ENCODE data around the gene RABEPK. TPM values are rescaled to one million over a fixed set of nuclear protein-coding genes. Genes with fewer than 3 reads are reported as not detected.

The RABEPK gene
- total RNA-seq, 1 experiment from 2014 or later, result 29.7 TPM

DNA sequence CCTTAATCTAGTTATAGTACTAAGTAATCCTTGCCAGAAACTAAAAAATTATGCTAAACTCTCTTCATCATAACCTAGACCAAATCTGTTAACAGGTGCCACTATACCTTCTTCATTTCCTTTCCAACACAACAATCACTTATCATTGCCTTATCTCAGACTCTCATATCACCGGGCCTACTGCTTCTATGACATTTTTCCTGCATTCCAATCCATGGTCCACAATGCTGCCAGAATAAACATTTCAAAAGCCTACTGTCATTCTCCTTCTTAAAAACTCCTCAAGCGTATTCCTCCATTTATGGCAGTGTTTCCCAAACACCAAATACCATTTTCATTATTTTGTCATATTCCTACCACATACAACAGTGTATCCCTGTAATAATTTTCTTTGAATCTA, 17.3 kb upstream of the RABEPK start:
- Histone ChIP-seq H2AFZ (no peak overlapping the region), H3K4me1 (replicated peaks; ENCODE audit: insufficient read depth) (no peaks in the 10 kb centered on the region), H3K9me3 (ENCODE audit: insufficient read depth, low read depth) (no peaks in the 10 kb centered on the region), H3K9me2 (ENCODE audit: insufficient read depth) (no peaks in the 10 kb centered on the region), H3K27me3 (ENCODE audit: insufficient read depth, low read depth) (no peaks in the 10 kb centered on the region), H3K4me2 (no peak overlapping the region), H3K4me3 (no peak overlapping the region), H3K36me3 (ENCODE audit: low read depth) (0 out of 2 replicates have a peak, but pooled peaks cover 4% of the 10 kb centered on the region), H3K79me2 (ENCODE audit: low read depth) (peaks cover 93% of the 10 kb centered on the region), H3K27ac (no peak overlapping the region), H3F3A (ENCODE audit: insufficient read depth, low read depth) (no peaks in the 10 kb centered on the region), H4K20me1 (ENCODE audit: insufficient read depth) (peaks cover 40% of the 10 kb centered on the region)
- BruUV-seq (replicated peaks), result no TSS peak
- ChIA-PET POLR2A (ENCODE audit: unreplicated experiment) (no interaction called here), CTCF (no interaction called here)
- DNase-seq, result no peak
- intact Hi-C loops (cut with micrococcal nuclease; ENCODE audit: unreplicated experiment), result no loop called here
- TF ChIP-seq, protein P1, sequence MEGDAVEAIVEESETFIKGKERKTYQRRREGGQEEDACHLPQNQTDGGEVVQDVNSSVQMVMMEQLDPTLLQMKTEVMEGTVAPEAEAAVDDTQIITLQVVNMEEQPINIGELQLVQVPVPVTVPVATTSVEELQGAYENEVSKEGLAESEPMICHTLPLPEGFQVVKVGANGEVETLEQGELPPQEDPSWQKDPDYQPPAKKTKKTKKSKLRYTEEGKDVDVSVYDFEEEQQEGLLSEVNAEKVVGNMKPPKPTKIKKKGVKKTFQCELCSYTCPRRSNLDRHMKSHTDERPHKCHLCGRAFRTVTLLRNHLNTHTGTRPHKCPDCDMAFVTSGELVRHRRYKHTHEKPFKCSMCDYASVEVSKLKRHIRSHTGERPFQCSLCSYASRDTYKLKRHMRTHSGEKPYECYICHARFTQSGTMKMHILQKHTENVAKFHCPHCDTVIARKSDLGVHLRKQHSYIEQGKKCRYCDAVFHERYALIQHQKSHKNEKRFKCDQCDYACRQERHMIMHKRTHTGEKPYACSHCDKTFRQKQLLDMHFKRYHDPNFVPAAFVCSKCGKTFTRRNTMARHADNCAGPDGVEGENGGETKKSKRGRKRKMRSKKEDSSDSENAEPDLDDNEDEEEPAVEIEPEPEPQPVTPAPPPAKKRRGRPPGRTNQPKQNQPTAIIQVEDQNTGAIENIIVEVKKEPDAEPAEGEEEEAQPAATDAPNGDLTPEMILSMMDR (conservative IDR thresholded peaks at IDR 0.05), result no peak
- no peak for TF ChIP-seq EZH2 (IDR thresholded peaks at IDR 0.05; ENCODE audit: low read depth)

DNA sequence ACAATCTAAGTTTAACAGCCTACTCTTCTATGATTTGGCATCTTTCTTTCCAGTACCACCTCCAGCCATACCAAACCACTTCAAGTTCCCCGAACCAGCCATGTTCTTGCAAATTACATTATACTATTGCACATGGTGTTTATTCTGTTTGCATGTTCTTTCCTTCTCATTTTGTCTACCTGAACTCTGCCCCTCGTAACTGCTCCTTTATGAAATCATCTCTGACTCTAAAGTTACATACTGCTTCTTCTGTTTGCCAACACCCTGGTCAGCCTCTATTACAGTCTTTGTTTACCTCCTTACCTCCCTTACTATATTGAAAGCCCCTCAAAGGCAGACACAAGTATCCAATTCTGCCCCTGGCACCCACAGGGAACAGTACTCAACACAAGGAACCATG, 16.8 kb upstream of the RABEPK start:
- CTCF ChIA-PET, result no interaction called here
- no TSS peak for BruUV-seq (replicated peaks)
- H3K4me2 ChIP-seq, result no peak overlapping the region

DNA sequence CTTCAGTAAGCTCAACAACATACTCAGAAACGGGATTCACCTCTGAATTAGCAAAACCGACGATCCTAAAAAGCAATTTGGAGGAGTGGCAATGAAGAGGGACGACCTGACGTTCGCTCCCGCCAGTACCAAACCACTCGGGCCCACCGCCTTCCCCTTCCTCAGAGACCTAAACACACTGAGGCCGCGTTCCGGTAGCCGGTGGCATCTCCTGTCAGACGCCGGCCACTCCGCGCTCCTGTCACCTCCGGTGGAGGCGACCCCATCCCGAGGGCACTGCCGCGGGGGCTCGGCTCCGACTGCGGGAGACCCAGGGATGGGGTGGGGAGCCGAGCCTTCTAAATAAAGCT, 11.4 kb upstream of the RABEPK start:
- Histone ChIP-seq H3F3A (ENCODE audit: insufficient read depth, low read depth) (0 out of 2 replicates have a peak, but pooled peaks cover 3% of the 10 kb centered on the region), H3K79me2 (ENCODE audit: low read depth) (peaks cover 64% of the 10 kb centered on the region), H3K4me1 (replicated peaks; ENCODE audit: insufficient read depth) (peaks cover 13% of the 10 kb centered on the region), H4K20me1 (ENCODE audit: insufficient read depth) (peaks cover 9% of the 10 kb centered on the region), H3K4me3 (peak overlapping the region; percentile 99), H3K27ac (peak overlapping the region; percentile 60; the same call in 1 of the 2 replicates), H3K9me2 (ENCODE audit: insufficient read depth) (no peaks in the 10 kb centered on the region), H2AFZ (peak overlapping the region; percentile 100), H3K27me3 (ENCODE audit: insufficient read depth, low read depth) (no peaks in the 10 kb centered on the region), H3K4me2 (peak overlapping the region; percentile 96), H3K36me3 (ENCODE audit: low read depth) (0 out of 2 replicates have a peak, but pooled peaks cover 4% of the 10 kb centered on the region), H3K9me3 (ENCODE audit: insufficient read depth, low read depth) (no peaks in the 10 kb centered on the region)
- POLR2A ChIA-PET (ENCODE audit: unreplicated experiment), result interaction anchor here (0.6 kb wide), 2 partner anchors 52 to 133 kb away, joined by 4 to 5 read pairs; no protein-coding TSS in a partner anchor
- TF ChIP-seq EZH2 (IDR thresholded peaks at IDR 0.05; ENCODE audit: low read depth), result no peak
- TF ChIP-seq, protein P1 (conservative IDR thresholded peaks at IDR 0.05), result no peak
- CTCF ChIA-PET, result no interaction called here
- intact Hi-C loops (cut with micrococcal nuclease; ENCODE audit: unreplicated experiment), result loop anchor here (1.0 kb wide), 1 partner anchor 11 kb away; the partner anchor contains the start of gene RABEPK
- DNase-seq, result no peak
- TSS peak; percentile 68 for BruUV-seq (replicated peaks)

More for the DNA sequence above, 16.8 kb upstream of the RABEPK start:
- TF ChIP-seq EZH2 (IDR thresholded peaks at IDR 0.05; ENCODE audit: low read depth), result no peak
- TF ChIP-seq, protein P1 (conservative IDR thresholded peaks at IDR 0.05), result no peak
- Histone ChIP-seq H3K9me3 (ENCODE audit: insufficient read depth, low read depth) (no peaks in the 10 kb centered on the region), H4K20me1 (ENCODE audit: insufficient read depth) (peaks cover 40% of the 10 kb centered on the region), H3K27me3 (ENCODE audit: insufficient read depth, low read depth) (no peaks in the 10 kb centered on the region), H2AFZ (no peak overlapping the region), H3K27ac (no peak overlapping the region), H3K36me3 (ENCODE audit: low read depth) (0 out of 2 replicates have a peak, but pooled peaks cover 4% of the 10 kb centered on the region), H3K4me3 (no peak overlapping the region), H3K4me1 (replicated peaks; ENCODE audit: insufficient read depth) (peaks cover 4% of the 10 kb centered on the region; the same call in 1 of the 2 replicates), H3K9me2 (ENCODE audit: insufficient read depth) (no peaks in the 10 kb centered on the region), H3F3A (ENCODE audit: insufficient read depth, low read depth) (no peaks in the 10 kb centered on the region), H3K79me2 (ENCODE audit: low read depth) (peaks cover 94% of the 10 kb centered on the region)
- POLR2A ChIA-PET (ENCODE audit: unreplicated experiment), result no interaction called here
- intact Hi-C loops (cut with micrococcal nuclease; ENCODE audit: unreplicated experiment), result no loop called here
- DNase-seq, result no peak

Data from PC-9 (cell line).